Adrenal gland (tissue), 12 donors: Measurements from ENCODE around the gene DUSP10. TPM values are rescaled to one million over a fixed set of nuclear protein-coding genes. Genes with fewer than 3 reads are reported as not detected.

ENCODE experiments used
- DNase-seq, 7 donors: peaks; one replicate each; pipeline ENCODE4 v3.0.0-alpha.2; 2019 to 2020
- H3K27ac ChIP-seq, 5 donors: fragments of 200-600 bp; sonication (generic) in 4 of 5; 1 replicate in 3 of 5; 2 replicates in 2 of 5; pipeline versions ENCODE4 v1.5.1 to v1.8.0; 2016 to 2020; ENCODE audit warnings: mild to moderate bottlenecking in 1 of 5
- H3K27me3 ChIP-seq: fragments of 200-600 bp; 2 replicates; pipeline ENCODE4 v1.8.0; 2021
- H3K36me3 ChIP-seq, 2 donors: fragments of 200-600 bp; replicated peaks in 1 of 2; 1 replicate in 1 of 2; 2 replicates in 1 of 2; pipeline versions ENCODE4 v1.5.1 to v1.8.0; 2018 to 2022
- H3K4me1 ChIP-seq, 2 donors: fragments of 200-600 bp; replicated peaks in 1 of 2; 1 replicate in 1 of 2; 2 replicates in 1 of 2; pipeline versions ENCODE4 v1.5.1 to v1.8.0; 2018 to 2021
- H3K4me3 ChIP-seq, 4 donors: fragments of 200-600 bp; sonication (generic) in 3 of 4; one replicate each; pipeline ENCODE4 v1.5.1; 2016 to 2018
- H3K9me3 ChIP-seq, 3 donors: fragments of 200-600 bp; sonication (generic) in 1 of 3; replicated peaks in 1 of 3; 1 replicate in 2 of 3; 2 replicates in 1 of 3; pipeline versions ENCODE4 v1.5.1 to v1.8.0; 2016 to 2021
- POLR2A ChIP-seq, 2 donors: fragments of 450-650 bp; IDR thresholded peaks; one replicate each; pipeline ENCODE4 v1.6.1; 2017; ENCODE audit warnings: antibody characterized with exemption in 2 of 2, mild to moderate bottlenecking in 2 of 2, moderate library complexity in 1 of 2
- WGBS, 4 donors: extraction: QIAGEN DNeasy Blood & Tissue Kit in 2 of 4; methylation state at CpG; one replicate each; pipeline versions ENCODE4 v1.1.5 to v1.1.7; 2013 to 2017; 5-methylcytosine and 5-hydroxymethylcytosine counted together
- intact Hi-C, 2 donors: fragments of 100-400 bp; cut with DNase I; formaldehyde crosslinking; loops; one replicate each; pipeline versions ENCODE4 v1.14.1 to v1.15.0; 2022 to 2023
- polyA plus RNA-seq, 3 donors: library from polyadenylated mRNA; stranded (reverse); fragments of 200-250 nt in 2 of 3; fragments of 350-450 nt in 1 of 3; fragmentation: Illumina TruSeq in 1 of 3; extraction: RNeasy Lipid Tissue Mini Kit (QIAGEN cat#74804) in 1 of 3; gene quantifications; one replicate each; pipeline ENCODE4 v1.2.3, GENCODE V29; 2013 to 2014
- total RNA-seq, 9 donors: library from RNA; depleted of rRNA in 4 of 9; stranded (reverse); fragments of >200 nt in 4 of 9; fragments of 120-200 nt in 1 of 9; fragmentation: NEBNext Ultra II Directional in 1 of 9; extraction: Animal tissue kit (Norgen Biotek cat#: 25700) in 1 of 9; gene quantifications; one replicate each; pipeline versions ENCODE4 v1.1.0 to v1.2.4, GENCODE V29; 2013 to 2023
- TF ChIP-seq, protein P1 (sequence below), 6 experiments: fragments of 450-650 bp in 4 of 6; fragments of 200-600 bp in 2 of 6; sonication (generic) in 1 of 6; IDR thresholded peaks; 1 replicate in 5 of 6; 2 replicates in 1 of 6; pipeline versions ENCODE4 v1.5.1 to v1.8.0; 2016 to 2021; ENCODE audit warnings: antibody characterized with exemption in 6 of 6, mild to moderate bottlenecking in 2 of 6, moderate library complexity in 1 of 6
- donor health status: healthy with polysubstance abuse.
- donor health status: Bipolar disorder and iron deficiency.
- donor health status: DM: yes; HTN: yes; CAD: no.
- donor health status: DM: no; HTN: no; CAD: no.
- donor health status: DM: no; HTN: no; CAD: no.
- donor health status: DM: yes; HTN: yes; CAD: no.

Gene DUSP10
- total and polyA plus RNA-seq, 12 donors = 2.6 to 22.1 (median 6.5) TPM

DNA sequence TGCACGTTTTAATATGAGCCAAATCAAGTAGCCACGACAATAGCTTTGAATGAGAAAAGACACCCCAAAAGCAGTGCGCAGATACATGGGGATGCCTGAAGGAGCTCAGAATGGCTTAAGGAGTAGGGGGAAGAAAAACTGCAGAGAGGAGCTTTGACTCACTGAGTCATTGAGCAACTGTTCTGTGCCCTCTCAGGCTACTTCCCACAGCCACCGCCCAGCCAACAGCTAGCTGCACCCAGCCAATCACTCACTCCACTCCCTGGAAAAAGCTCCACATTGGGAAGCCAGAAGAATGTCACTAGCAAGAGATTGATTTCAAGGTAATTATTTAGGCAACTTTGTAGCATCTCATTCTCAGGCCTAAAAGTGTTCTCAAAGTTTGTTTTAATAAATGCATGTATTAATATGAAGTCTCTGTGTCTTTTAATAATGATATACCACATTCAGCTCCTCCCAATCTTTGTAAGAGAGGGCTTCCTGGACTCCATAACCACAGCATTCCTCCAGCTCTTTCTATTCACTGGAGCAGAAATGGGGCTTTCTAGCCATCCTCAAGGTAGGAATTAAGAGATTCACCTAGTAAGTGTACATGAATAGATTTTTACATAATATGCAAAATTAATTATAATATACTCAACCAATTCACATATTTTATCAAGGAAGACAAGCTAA is 16.8 kb downstream of the DUSP10 start:
- intact Hi-C loops = no loop called here
- 69 to 83% (median 79%) methylated on average over 4 of the region's 4 CpGs for WGBS, 4 donors
- Histone ChIP-seq H3K4me3 (no peak overlapping the region), H3K4me1 (peaks cover 7 to 32% of the 10 kb centered on the region in 2 donors), H3K9me3 (no peaks in the 10 kb centered on the region), H3K36me3 (no peaks in the 10 kb centered on the region), H3K27me3 (no peaks in the 10 kb centered on the region), H3K27ac (peak overlapping the region in 4 of 5 donors; percentile 27 to 69 (median 48))
- peak in 5 of 7 donors; percentile 38 to 55 (median 43) for DNase-seq
- TF ChIP-seq POLR2A (IDR thresholded peaks at IDR 0.05) = no peak

DNA sequence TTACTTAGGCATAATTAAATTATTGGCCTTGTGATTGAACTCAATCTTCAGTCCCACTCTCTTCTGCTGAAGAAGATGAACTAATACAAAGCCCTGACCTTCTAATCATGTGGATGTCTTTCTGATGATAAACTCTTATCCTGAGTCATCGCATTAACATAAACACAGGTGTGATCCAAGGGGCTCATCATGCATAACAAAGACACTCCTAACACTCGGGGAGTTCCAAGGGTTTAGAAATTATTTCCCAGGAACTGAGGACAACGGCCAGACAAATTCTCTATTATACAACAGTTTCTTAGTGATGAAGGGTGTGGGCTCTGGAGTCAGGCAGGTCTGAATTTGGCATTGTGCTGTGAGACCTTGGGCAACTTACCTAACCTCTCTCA is 18.0 kb downstream of the DUSP10 start:
- no peaks in the 10 kb centered on the region for H3K27me3 ChIP-seq
- DNase-seq = no peak
- intact Hi-C loops = no loop called here
- no peaks in the 10 kb centered on the region for H3K9me3 ChIP-seq
- H3K27ac ChIP-seq = no peak overlapping the region
- peaks cover 7 to 37% of the 10 kb centered on the region in 2 donors for H3K4me1 ChIP-seq
- no peak overlapping the region for H3K4me3 ChIP-seq
- TF ChIP-seq POLR2A (IDR thresholded peaks at IDR 0.05) = no peak
- TF ChIP-seq, protein P1, sequence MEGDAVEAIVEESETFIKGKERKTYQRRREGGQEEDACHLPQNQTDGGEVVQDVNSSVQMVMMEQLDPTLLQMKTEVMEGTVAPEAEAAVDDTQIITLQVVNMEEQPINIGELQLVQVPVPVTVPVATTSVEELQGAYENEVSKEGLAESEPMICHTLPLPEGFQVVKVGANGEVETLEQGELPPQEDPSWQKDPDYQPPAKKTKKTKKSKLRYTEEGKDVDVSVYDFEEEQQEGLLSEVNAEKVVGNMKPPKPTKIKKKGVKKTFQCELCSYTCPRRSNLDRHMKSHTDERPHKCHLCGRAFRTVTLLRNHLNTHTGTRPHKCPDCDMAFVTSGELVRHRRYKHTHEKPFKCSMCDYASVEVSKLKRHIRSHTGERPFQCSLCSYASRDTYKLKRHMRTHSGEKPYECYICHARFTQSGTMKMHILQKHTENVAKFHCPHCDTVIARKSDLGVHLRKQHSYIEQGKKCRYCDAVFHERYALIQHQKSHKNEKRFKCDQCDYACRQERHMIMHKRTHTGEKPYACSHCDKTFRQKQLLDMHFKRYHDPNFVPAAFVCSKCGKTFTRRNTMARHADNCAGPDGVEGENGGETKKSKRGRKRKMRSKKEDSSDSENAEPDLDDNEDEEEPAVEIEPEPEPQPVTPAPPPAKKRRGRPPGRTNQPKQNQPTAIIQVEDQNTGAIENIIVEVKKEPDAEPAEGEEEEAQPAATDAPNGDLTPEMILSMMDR (IDR thresholded peaks at IDR 0.05) = no peak
- H3K36me3 ChIP-seq = no peaks in the 10 kb centered on the region
- 88 to 96% (median 94%) methylated on average over 3 of the region's 3 CpGs for WGBS, 4 donors

DNA sequence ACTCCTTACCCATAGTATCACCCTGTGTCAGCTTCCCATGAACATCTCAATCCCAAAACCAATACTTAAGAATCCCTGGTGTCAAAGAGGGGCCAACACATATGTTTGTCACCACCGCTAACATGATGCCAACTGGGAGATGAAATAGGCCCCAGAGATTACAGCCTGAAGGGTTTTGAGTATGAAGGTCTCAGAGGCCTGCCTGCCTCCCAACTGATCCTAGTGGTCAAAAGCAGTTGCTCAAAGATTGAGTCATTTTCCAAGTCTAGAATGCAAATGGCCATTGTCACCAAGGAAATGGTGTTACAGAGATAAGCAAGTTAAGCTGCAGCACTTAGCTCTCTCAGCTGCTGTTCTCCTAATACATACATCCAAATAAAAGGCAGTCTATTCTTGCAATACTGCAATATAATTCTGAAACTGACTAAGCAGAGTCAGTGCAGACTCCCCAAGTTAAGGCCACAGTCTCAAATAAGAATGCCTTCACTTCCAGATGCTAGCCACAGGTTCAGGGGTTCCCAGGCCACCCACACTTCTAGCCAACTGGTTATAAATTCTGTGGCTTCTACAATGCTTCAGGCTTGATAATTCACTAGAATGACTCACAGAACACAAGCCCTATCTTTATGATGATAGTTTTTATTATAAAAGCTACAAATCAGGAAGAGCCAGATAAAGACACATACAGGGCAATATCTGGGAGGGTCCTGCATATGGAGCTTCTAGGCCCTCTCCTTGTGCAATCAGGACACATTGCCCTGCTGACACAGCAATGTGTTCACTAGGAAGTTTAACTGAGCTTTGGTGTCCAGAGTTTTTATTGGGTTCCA is 18.7 kb downstream of the DUSP10 start:
- DNase-seq = no peak
- H3K27me3 ChIP-seq = no peaks in the 10 kb centered on the region
- H3K4me1 ChIP-seq = peaks cover 7 to 43% of the 10 kb centered on the region in 2 donors
- 86 to 100% (median 94%) methylated on average over 1 of the region's 1 CpG for WGBS, 4 donors
- H3K27ac ChIP-seq = no peak overlapping the region
- no peaks in the 10 kb centered on the region for H3K36me3 ChIP-seq
- no peaks in the 10 kb centered on the region for H3K9me3 ChIP-seq
- no peak overlapping the region for H3K4me3 ChIP-seq
- intact Hi-C loops = no loop called here
- TF ChIP-seq POLR2A (IDR thresholded peaks at IDR 0.05) = no peak

DNA sequence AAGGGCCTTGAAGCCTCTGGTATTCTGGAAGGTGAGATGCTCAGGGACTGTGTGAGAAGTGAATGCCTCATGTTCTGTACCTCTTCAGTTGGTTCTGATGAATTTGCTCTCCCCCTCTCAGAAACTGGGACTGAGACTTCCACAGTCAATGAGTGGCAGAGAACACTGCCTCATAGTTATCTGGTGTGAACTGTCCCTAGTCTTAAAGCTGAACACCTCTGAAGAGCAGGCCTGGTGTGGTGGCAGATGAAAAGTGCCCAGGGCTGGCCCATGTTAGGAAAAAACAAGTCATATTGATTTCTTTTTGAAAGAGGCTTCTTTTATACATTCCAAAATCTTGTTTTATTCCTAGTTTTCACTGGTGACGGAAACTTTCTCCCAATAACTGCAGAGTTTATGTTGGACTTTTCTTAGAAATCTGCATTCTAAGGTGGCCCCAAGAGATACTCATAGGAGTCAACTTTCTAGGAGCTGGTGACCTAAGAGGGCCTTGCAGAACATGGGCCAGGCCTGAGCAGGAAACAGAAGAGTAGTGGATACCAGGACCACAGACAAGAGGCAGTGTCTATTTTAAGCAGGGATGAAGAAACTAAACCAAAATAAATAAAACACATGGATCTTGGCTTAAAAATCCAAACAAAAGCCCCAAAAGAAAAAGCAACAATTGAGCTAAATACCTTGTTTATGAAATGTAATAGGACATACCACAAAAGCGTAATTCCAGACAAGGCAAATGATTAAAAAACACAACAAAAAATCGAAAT is 19.5 kb downstream of the DUSP10 start:
- WGBS, 4 donors = 89 to 93% (median 91%) methylated on average over 3 of the region's 3 CpGs
- DNase-seq = no peak
- no peaks in the 10 kb centered on the region for H3K9me3 ChIP-seq
- intact Hi-C loops = no loop called here
- H3K4me1 ChIP-seq = peaks cover 7 to 42% of the 10 kb centered on the region in 2 donors
- H3K36me3 ChIP-seq = no peaks in the 10 kb centered on the region
- no peaks in the 10 kb centered on the region for H3K27me3 ChIP-seq
- H3K27ac ChIP-seq = no peak overlapping the region
- TF ChIP-seq POLR2A (IDR thresholded peaks at IDR 0.05) = no peak
- TF ChIP-seq, protein P1 (IDR thresholded peaks at IDR 0.05) = no peak
- no peak overlapping the region for H3K4me3 ChIP-seq

DNA sequence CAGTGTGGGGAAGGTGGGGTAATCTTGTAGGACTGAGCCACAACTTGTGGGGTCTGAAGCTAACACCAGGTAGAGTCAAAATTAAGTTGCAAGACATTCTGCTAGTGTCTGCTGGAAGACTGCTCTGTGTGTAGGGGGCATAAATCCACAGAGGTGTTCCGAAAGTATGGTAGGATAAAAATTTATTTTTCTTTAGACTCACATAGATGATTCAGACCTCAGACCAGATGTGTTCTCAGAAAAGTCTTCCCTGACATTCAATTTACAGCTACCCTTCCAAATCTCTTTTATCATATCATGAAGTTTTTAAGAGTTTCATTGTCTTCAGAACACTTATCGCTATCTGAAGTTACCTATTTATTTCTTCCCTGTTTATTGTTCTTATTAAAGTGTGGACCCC is 21.3 kb downstream of the DUSP10 start:
- intact Hi-C loops = no loop called here
- DNase-seq = no peak
- WGBS, 4 donors = 76 to 97% (median 92%) methylated on average over 2 of the region's 2 CpGs
- Histone ChIP-seq H3K4me3 (no peak overlapping the region), H3K36me3 (no peaks in the 10 kb centered on the region), H3K27ac (no peak overlapping the region), H3K4me1 (peaks cover 7 to 26% of the 10 kb centered on the region in 2 donors), H3K9me3 (no peaks in the 10 kb centered on the region), H3K27me3 (no peaks in the 10 kb centered on the region)
- no peak for TF ChIP-seq POLR2A (IDR thresholded peaks at IDR 0.05)
- TF ChIP-seq, protein P1 (IDR thresholded peaks at IDR 0.05) = no peak
